B cell (primary cell): ENCODE data around the gene GAK. TPM values are rescaled to one million over a fixed set of nuclear protein-coding genes. Genes with fewer than 3 reads are reported as not detected.
A peak's percentile ranks its signal among the peaks of the same experiment; 100 is the strongest.

ENCODE experiments used
- ATAC-seq: fragments of 200-7000 bp; cut with Tn5 transposase; one replicate; pipeline ENCODE4 v1.10.0; 2021; ENCODE audit warnings: low read depth, mild to moderate bottlenecking, moderate number of reproducible peaks, moderate library complexity
- CTCF ChIA-PET: fragments of 350-600 bp; sonication (Branson Sonifier 250); formaldehyde crosslinking; loops from one replicate; lab custom pipeline; 2021; ENCODE audit warnings: antibody characterized with exemption, inconsistent platforms; lab: Charles Lee
- POLR2A ChIA-PET: fragments of 350-600 bp; sonication (Branson Sonifier 250); formaldehyde crosslinking; loops from one replicate; lab custom pipeline; 2021; ENCODE audit warnings: antibody characterized with exemption; lab: Charles Lee
- DNase-seq: peaks from one replicate; pipeline ENCODE4 v3.0.0; 2013
- H2AFZ ChIP-seq: 2 replicates; pipeline ENCODE4 v1.6.1; 2012; ENCODE audit warnings: mild to moderate bottlenecking, low read depth, low read length; ENCODE audit not compliant: insufficient read depth, poor library complexity, severe bottlenecking
- H3K27ac ChIP-seq, 2 donors: 1 replicate in 1 of 2; 2 replicates in 1 of 2; pipeline ENCODE4 v1.5.1; 2012 to 2013; ENCODE audit warnings: low read length in 2 of 2, mild to moderate bottlenecking in 2 of 2, moderate library complexity in 1 of 2
- H3K27me3 ChIP-seq, 4 experiments: fragments of 200-600 bp in 1 of 4; sonication (generic) in 1 of 4; replicated peaks in 1 of 4; 1 replicate in 2 of 4; 2 replicates in 2 of 4; pipeline versions ENCODE4 v1.6.1 to v1.7.0; 2013 to 2016; ENCODE audit warnings: low read length in 3 of 4, mild to moderate bottlenecking in 2 of 4, mixed read lengths in 1 of 4, moderate library complexity in 1 of 4; ENCODE audit not compliant: insufficient read depth in 4 of 4, control insufficient read depth in 3 of 4; ENCODE audit errors: control extremely low read depth in 1 of 4
- H3K36me3 ChIP-seq, 2 experiments: replicated peaks in 1 of 2; 1 replicate in 1 of 2; 2 replicates in 1 of 2; pipeline versions ENCODE4 v1.6.1 to v1.7.1; 2013; ENCODE audit warnings: low read length in 1 of 2; ENCODE audit not compliant: insufficient read depth in 2 of 2, control insufficient read depth in 1 of 2; ENCODE audit errors: control extremely low read depth in 1 of 2, extremely low read depth in 1 of 2
- H3K4me1 ChIP-seq, 2 donors: fragments of 200-600 bp in 1 of 2; sonication (generic) in 1 of 2; 1 replicate in 1 of 2; 2 replicates in 1 of 2; pipeline versions ENCODE4 v1.5.1 to v1.6.1; 2013 to 2017; ENCODE audit warnings: low read length in 2 of 2; ENCODE audit not compliant: control insufficient read depth in 2 of 2, insufficient read depth in 2 of 2
- H3K4me2 ChIP-seq: replicated peaks from 2 replicates; pipeline ENCODE3; 2012; ENCODE audit warnings: mild to moderate bottlenecking, low read depth, low read length; ENCODE audit not compliant: poor library complexity, severe bottlenecking
- H3K4me3 ChIP-seq, 5 experiments: fragments of 200-600 bp in 1 of 5; sonication (generic) in 1 of 5; 1 replicate in 3 of 5; 2 replicates in 2 of 5; pipeline versions ENCODE4 v1.5.1 to v1.7.0; 2011 to 2016; ENCODE audit warnings: low read length in 4 of 5, mild to moderate bottlenecking in 4 of 5, low read depth in 2 of 5, control low read depth in 1 of 5, moderate library complexity in 1 of 5; ENCODE audit not compliant: insufficient read depth in 1 of 5; ENCODE audit errors: control extremely low read depth in 1 of 5, extremely low read depth in 1 of 5
- H3K79me2 ChIP-seq: fragments of 200-600 bp; sonication (generic); one replicate; pipeline ENCODE4 v1.6.0; 2016; ENCODE audit warnings: low read length; ENCODE audit not compliant: control insufficient read depth, insufficient read depth
- H3K9ac ChIP-seq: fragments of 200-600 bp; sonication (generic); 2 replicates; pipeline ENCODE4 v1.6.1; 2017; ENCODE audit warnings: mild to moderate bottlenecking, low read length, moderate library complexity
- H3K9me3 ChIP-seq, 3 donors: one replicate each; pipeline versions ENCODE4 v1.6.1 to v1.7.1; 2013; ENCODE audit warnings: low read length in 2 of 3; ENCODE audit not compliant: control insufficient read depth in 2 of 3, insufficient read depth in 1 of 3; ENCODE audit errors: control extremely low read depth in 1 of 3
- H4K20me1 ChIP-seq: 2 replicates; pipeline ENCODE4 v1.6.0; 2012; ENCODE audit warnings: mild to moderate bottlenecking, low read length; ENCODE audit not compliant: insufficient read depth, control insufficient read depth, poor library complexity, severe bottlenecking
- H3K27ac Mint-ChIP-seq: one replicate; pipeline ENCODE4 v1.8.0; 2021; ENCODE audit warnings: mixed read lengths
- H3K27me3 Mint-ChIP-seq: one replicate; pipeline ENCODE4 v1.8.0; 2021; ENCODE audit warnings: mixed read lengths
- H3K4me1 Mint-ChIP-seq: one replicate; pipeline ENCODE4 v1.8.0; 2021; ENCODE audit warnings: mixed read lengths
- H3K4me3 Mint-ChIP-seq: one replicate; pipeline ENCODE4 v1.8.0; 2021; ENCODE audit warnings: mixed read lengths
- H3K9me3 Mint-ChIP-seq: one replicate; pipeline ENCODE4 v1.8.0; 2022; ENCODE audit warnings: mixed read lengths; ENCODE audit not compliant: insufficient read depth
- CTCF ChIP-seq: fragments of 200-600 bp; IDR thresholded peaks from one replicate; pipeline ENCODE4 v1.8.0; 2022; ENCODE audit warnings: antibody characterized with exemption, mild to moderate bottlenecking
- EZH2 ChIP-seq: IDR thresholded peaks from 2 replicates; pipeline ENCODE4 v1.6.1; 2012; ENCODE audit warnings: borderline replicate concordance, low read depth, mild to moderate bottlenecking, moderate library complexity, low read length; ENCODE audit not compliant: insufficient read depth, poor library complexity, severe bottlenecking
- WGBS: methylation state at CpG from one replicate; pipeline ENCODE4 v1.1.5; 2013; ENCODE audit warnings: missing lambda C conversion rate; ENCODE audit not compliant: insufficient coverage; 5-methylcytosine and 5-hydroxymethylcytosine counted together
- intact Hi-C: fragments of 100-400 bp; cut with micrococcal nuclease; formaldehyde crosslinking; loops from one replicate; pipeline ENCODE4 v1.10.0; 2022
- polyA plus RNA-seq: library from polyadenylated mRNA; depleted of rRNA; stranded (reverse); fragments of >200 nt; gene quantifications from 2 replicates; pipeline ENCODE4 v1.2.3, GENCODE V29; 2012
- total RNA-seq, 2 donors: library from RNA; stranded (reverse); fragments of 120-200 nt in 1 of 2; gene quantifications; 1 replicate in 1 of 2; 2 replicates in 1 of 2; pipeline versions ENCODE4 v1.2.3 to v1.2.4, GENCODE V29; 2013 to 2022

GAK gene
- total and polyA plus RNA-seq, 2 donors (not counting 1 experiment from before 2014, with no cell fraction given), result 113 to 283 TPM

GRCh38 chr4:932713-933070 is 576 bp upstream of the GAK start:
- no peaks in the 10 kb centered on the region for H3K9me3 Mint-ChIP-seq
- Histone ChIP-seq H3K4me2 (peak overlapping the region; percentile 97), H2AFZ (peak overlapping the region; percentile 82), H3K27me3 (no peaks in the 10 kb centered on the region), H3K9me3 (no peaks in the 10 kb centered on the region), H3K4me1 (peaks cover 73 to 74% of the 10 kb centered on the region in 2 donors), H4K20me1 (peaks cover 38% of the 10 kb centered on the region), H3K9ac (peak overlapping the region; percentile 99), H3K27ac (peak overlapping the region; percentile 54 to 98), H3K4me3 (peak overlapping the region; percentile 62 to 99 (median 93)), H3K36me3 (peaks cover 0 to 5% of the 10 kb centered on the region in 2 experiments), H3K79me2 (peaks cover 75% of the 10 kb centered on the region)
- intact Hi-C loops, result loop anchor here (1.0 to 10.0 kb wide), 6 partner anchors 10 to 438 kb away; partner anchors contain the start of genes DGKQ, IDUA, PCGF3 and PIGG
- DNase-seq (no peak), ATAC-seq (no peak)
- WGBS, result 0% methylated on average over 8 of the region's 11 CpGs
- TF ChIP-seq CTCF, result no peak
- no peak for TF ChIP-seq EZH2
- H3K4me1 Mint-ChIP-seq, result peaks cover 89% of the 10 kb centered on the region
- CTCF ChIA-PET, result interaction anchor here (1.0 to 9.9 kb wide), 5 partner anchors 10 to 55 kb away, joined by 3 to 68 read pairs (median 3); partner anchors contain the start of gene IDUA
- H3K4me3 Mint-ChIP-seq, result peak overlapping the region; percentile 91
- POLR2A ChIA-PET, result interaction anchor here (0.6 to 2.5 kb wide), 4 partner anchors 10 to 835 kb away, joined by 3 to 25 read pairs (median 6); partner anchors contain the start of gene IDUA
- peak overlapping the region; percentile 96 for H3K27ac Mint-ChIP-seq
- H3K27me3 Mint-ChIP-seq, result no peaks in the 10 kb centered on the region
